GM12875 (cell line): ENCODE data around the gene TMEM164.
A peak's percentile ranks its signal among the peaks of the same experiment; 100 is the strongest.

Source experiments
- H3K4me3 ChIP-seq: one replicate; pipeline ENCODE4 v1.5.1; 2011; ENCODE audit warnings: low read depth, low read length, control low read depth
- TF ChIP-seq, protein P1 (sequence below): IDR thresholded peaks from 2 replicates; pipeline ENCODE4 v1.5.1; 2011; ENCODE audit warnings: low read depth, mild to moderate bottlenecking, control low read depth, inconsistent platforms, low read length, moderate library complexity, borderline replicate concordance; ENCODE audit not compliant: insufficient read depth

The TMEM164 gene

GRCh38 chrX:110002300-110003166 is at the start of gene TMEM164:
Gene TMEM164, plus strand, starts transcription at chrX:110003114. Its CDS starts 661 bp downstream, at chrX:110003775.
- H3K4me3 ChIP-seq = peak within 1 kb of the TSS; percentile 70
- TF ChIP-seq, protein P1, sequence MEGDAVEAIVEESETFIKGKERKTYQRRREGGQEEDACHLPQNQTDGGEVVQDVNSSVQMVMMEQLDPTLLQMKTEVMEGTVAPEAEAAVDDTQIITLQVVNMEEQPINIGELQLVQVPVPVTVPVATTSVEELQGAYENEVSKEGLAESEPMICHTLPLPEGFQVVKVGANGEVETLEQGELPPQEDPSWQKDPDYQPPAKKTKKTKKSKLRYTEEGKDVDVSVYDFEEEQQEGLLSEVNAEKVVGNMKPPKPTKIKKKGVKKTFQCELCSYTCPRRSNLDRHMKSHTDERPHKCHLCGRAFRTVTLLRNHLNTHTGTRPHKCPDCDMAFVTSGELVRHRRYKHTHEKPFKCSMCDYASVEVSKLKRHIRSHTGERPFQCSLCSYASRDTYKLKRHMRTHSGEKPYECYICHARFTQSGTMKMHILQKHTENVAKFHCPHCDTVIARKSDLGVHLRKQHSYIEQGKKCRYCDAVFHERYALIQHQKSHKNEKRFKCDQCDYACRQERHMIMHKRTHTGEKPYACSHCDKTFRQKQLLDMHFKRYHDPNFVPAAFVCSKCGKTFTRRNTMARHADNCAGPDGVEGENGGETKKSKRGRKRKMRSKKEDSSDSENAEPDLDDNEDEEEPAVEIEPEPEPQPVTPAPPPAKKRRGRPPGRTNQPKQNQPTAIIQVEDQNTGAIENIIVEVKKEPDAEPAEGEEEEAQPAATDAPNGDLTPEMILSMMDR = 0 out of 2 replicates have a peak, but pooled peaks have one; percentile 12

GRCh38 chrX:109954333-109954732 is 48.6 kb upstream of the TMEM164 start:
- no peak overlapping the region for H3K4me3 ChIP-seq
- TF ChIP-seq, protein P1 = no peak

GRCh38 chrX:109954955-109955354 is 48.0 kb upstream of the TMEM164 start:
- TF ChIP-seq, protein P1 = no peak

DNA sequence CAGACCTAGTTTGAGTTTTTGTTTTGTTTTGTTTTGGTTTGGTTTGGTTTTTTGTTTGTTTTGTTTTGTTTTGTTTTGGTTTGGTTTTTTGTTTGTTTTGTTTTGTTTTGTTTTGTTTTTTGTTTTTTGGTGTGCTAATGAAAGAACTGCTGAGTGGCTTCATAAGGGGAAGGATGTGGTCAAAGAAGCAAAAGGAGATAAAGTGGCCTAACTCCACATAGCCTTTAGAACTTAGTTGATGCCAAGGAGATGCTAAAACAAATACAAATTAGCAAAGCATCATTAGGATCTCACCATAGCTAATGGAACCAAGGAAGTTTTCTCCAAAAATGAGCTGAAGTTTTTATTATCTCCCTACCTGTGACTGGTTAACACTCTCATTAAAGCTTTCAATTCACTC is 44.6 kb upstream of the TMEM164 start:
- TF ChIP-seq, protein P1 = no peak
- H3K4me3 ChIP-seq = no peak overlapping the region

More at GRCh38 chrX:109954955-109955354, 48.0 kb upstream of the TMEM164 start:
- H3K4me3 ChIP-seq = no peak overlapping the region

DNA sequence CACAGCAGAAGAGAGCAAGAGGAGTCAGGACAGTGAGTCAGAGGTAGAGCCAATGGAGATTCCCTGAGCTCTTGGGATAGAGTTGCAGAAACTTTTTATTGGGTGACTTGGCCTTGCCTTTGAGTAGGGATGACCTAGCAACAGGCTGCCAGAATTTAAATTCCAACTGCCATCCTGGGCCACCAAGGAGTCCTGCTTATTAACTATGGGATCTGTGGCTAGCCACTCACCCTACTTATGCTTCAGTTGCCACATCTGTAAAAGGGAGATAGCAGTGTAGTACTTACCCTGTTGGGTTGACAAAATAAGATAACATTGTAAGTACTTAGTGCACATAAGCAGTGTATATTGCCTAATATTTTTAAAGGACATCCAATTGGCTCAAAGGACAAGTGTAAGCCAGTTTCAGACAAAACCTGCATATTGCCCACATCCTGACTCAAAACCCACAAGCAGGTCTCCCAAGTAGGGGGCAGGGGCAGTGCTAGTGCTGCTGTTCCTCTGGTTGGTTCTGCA is 43.5 kb upstream of the TMEM164 start:
- TF ChIP-seq, protein P1 = no peak
- no peak overlapping the region for H3K4me3 ChIP-seq

- no peak overlapping the region for H3K4me3 ChIP-seq
- TF ChIP-seq, protein P1 = no peak
Measured at GRCh38 chrX:109964390-109964789, 38.5 kb upstream of the TMEM164 start.

GRCh38 chrX:109966246-109966645 is 36.7 kb upstream of the TMEM164 start:
- TF ChIP-seq, protein P1 = no peak
- no peak overlapping the region for H3K4me3 ChIP-seq
